DOHH2 (cell line): ENCODE measurements around the gene MRTFB.

Experiments
- H3F3A ChIP-seq: fragments of 200-600 bp; sonication (generic), shearing (Covaris generic); 2 replicates; pipeline ENCODE4 v1.6.0; 2016; ENCODE audit warnings: antibody characterized with exemption, mild to moderate bottlenecking; ENCODE audit not compliant: control insufficient read depth, insufficient read depth
- H3K27ac ChIP-seq: fragments of 200-600 bp; sonication (generic); 2 replicates; pipeline ENCODE4 v1.5.1; 2014; ENCODE audit warnings: low read depth, mild to moderate bottlenecking, low read length, moderate library complexity
- H3K27me3 ChIP-seq: fragments of 200-600 bp; sonication (generic); 2 replicates; pipeline ENCODE4 v1.6.1; 2014; ENCODE audit warnings: mild to moderate bottlenecking, low read length, mixed read lengths; ENCODE audit not compliant: control insufficient read depth
- H3K36me3 ChIP-seq: fragments of 200-600 bp; sonication (generic); 2 replicates; pipeline ENCODE4 v1.6.1; 2014; ENCODE audit warnings: mild to moderate bottlenecking, low read length, moderate library complexity, mixed read lengths; ENCODE audit not compliant: control insufficient read depth
- H3K4me1 ChIP-seq: fragments of 200-600 bp; sonication (generic); 2 replicates; pipeline ENCODE4 v1.6.1; 2014; ENCODE audit warnings: mild to moderate bottlenecking, low read length, mixed read lengths; ENCODE audit not compliant: control insufficient read depth
- H3K4me2 ChIP-seq: fragments of 200-600 bp; sonication (generic); 2 replicates; pipeline ENCODE4 v1.6.0; 2014; ENCODE audit warnings: mild to moderate bottlenecking, low read length, moderate library complexity
- H3K4me3 ChIP-seq: fragments of 200-600 bp; sonication (generic); 2 replicates; pipeline ENCODE4 v1.5.1; 2014; ENCODE audit warnings: mild to moderate bottlenecking, low read length, mixed read lengths
- H3K79me2 ChIP-seq: fragments of 200-600 bp; sonication (generic); 2 replicates; pipeline ENCODE4 v1.6.1; 2014; ENCODE audit warnings: mild to moderate bottlenecking, low read length, mixed read lengths; ENCODE audit not compliant: control insufficient read depth
- H3K9me2 ChIP-seq: fragments of 200-600 bp; sonication (generic); replicated peaks from 2 replicates; pipeline ENCODE4 v1.6.1; 2014; ENCODE audit warnings: mild to moderate bottlenecking, low read length, mixed read lengths; ENCODE audit not compliant: control insufficient read depth
- H3K9me3 ChIP-seq: fragments of 200-600 bp; sonication (generic); 2 replicates; pipeline ENCODE4 v1.6.1; 2014; ENCODE audit warnings: antibody characterized with exemption, low read length, mixed read lengths; ENCODE audit not compliant: control insufficient read depth, insufficient read depth
- H4K20me1 ChIP-seq: fragments of 200-600 bp; sonication (generic); 2 replicates; pipeline ENCODE4 v1.6.0; 2014; ENCODE audit warnings: low read depth, mild to moderate bottlenecking, antibody characterized with exemption, low read length, moderate library complexity; ENCODE audit not compliant: control insufficient read depth, insufficient read depth
- CTCF ChIP-seq: fragments of 200-600 bp; sonication (generic); IDR thresholded peaks from one replicate; pipeline ENCODE4 v1.5.1; 2014; ENCODE audit warnings: antibody characterized with exemption, mild to moderate bottlenecking, low read depth, low read length; ENCODE audit not compliant: poor library complexity, severe bottlenecking
- EZH2phosphoT487 ChIP-seq: fragments of 200-600 bp; sonication (generic); IDR thresholded peaks from 2 replicates; pipeline ENCODE4 v1.6.1; 2017; ENCODE audit warnings: borderline replicate concordance, mild to moderate bottlenecking, antibody characterized with exemption, low read length, moderate library complexity, mixed read lengths

MRTFB gene

GRCh38 chr16:14109782-14110727, 38.9 kb downstream of the MRTFB start:
- no peaks in the 10 kb centered on the region for H3K9me2 ChIP-seq
- TF ChIP-seq EZH2phosphoT487 (no peak), CTCF (no peak)
- no peak overlapping the region for H3K27ac ChIP-seq
- H3F3A ChIP-seq = no peaks in the 10 kb centered on the region
- H3K27me3 ChIP-seq = no peaks in the 10 kb centered on the region
- peaks cover 4% of the 10 kb centered on the region for H4K20me1 ChIP-seq
- H3K36me3 ChIP-seq = no peaks in the 10 kb centered on the region
- no peak overlapping the region for H3K4me3 ChIP-seq
- no peaks in the 10 kb centered on the region for H3K4me1 ChIP-seq
- H3K4me2 ChIP-seq = no peak overlapping the region
- no peaks in the 10 kb centered on the region for H3K9me3 ChIP-seq
- peaks cover 6% of the 10 kb centered on the region; the same call in 1 of the 2 replicates for H3K79me2 ChIP-seq

GRCh38 chr16:14110728-14111251, 39.7 kb downstream of the MRTFB start:
- Histone ChIP-seq H3K36me3 (no peaks in the 10 kb centered on the region), H3K9me3 (no peaks in the 10 kb centered on the region), H3K27ac (no peak overlapping the region), H3K79me2 (peaks cover 5% of the 10 kb centered on the region; the same call in 1 of the 2 replicates), H3K27me3 (no peaks in the 10 kb centered on the region), H3F3A (no peaks in the 10 kb centered on the region), H3K4me3 (no peak overlapping the region), H3K4me1 (no peaks in the 10 kb centered on the region), H4K20me1 (peaks cover 4% of the 10 kb centered on the region), H3K4me2 (no peak overlapping the region), H3K9me2 (no peaks in the 10 kb centered on the region)
- TF ChIP-seq CTCF (no peak), EZH2phosphoT487 (no peak)

GRCh38 chr16:14111713-14112538, 40.8 kb downstream of the MRTFB start:
- no peak overlapping the region for H3K4me2 ChIP-seq
- H3K79me2 ChIP-seq = no peaks in the 10 kb centered on the region; the same call in 1 of the 2 replicates
- no peaks in the 10 kb centered on the region for H3F3A ChIP-seq
- H3K27me3 ChIP-seq = no peaks in the 10 kb centered on the region
- TF ChIP-seq CTCF (no peak), EZH2phosphoT487 (no peak)
- H3K36me3 ChIP-seq = no peaks in the 10 kb centered on the region
- no peaks in the 10 kb centered on the region for H3K9me3 ChIP-seq
- H3K4me1 ChIP-seq = no peaks in the 10 kb centered on the region
- no peak overlapping the region for H3K27ac ChIP-seq
- H4K20me1 ChIP-seq = peaks cover 4% of the 10 kb centered on the region
- no peak overlapping the region for H3K4me3 ChIP-seq
- no peaks in the 10 kb centered on the region for H3K9me2 ChIP-seq
